ENCODE results near the gene MXRA5.

GRCh38 chrX:3384327-3384726 lies 37.9 kb upstream of the MXRA5 start:
- TF ChIP-seq POLR2A (IDR thresholded peaks at IDR 0.05; ENCODE audit: low read length) (no peak), GATA1 (IDR thresholded peaks at IDR 0.05; ENCODE audit: low read depth, low read length) (no peak)
